ENCODE measurements around the gene NUBP1. TPM values are rescaled to one million over a fixed set of nuclear protein-coding genes. Genes with fewer than 3 reads are reported as not detected.
A peak's percentile ranks its signal among the peaks of the same experiment; 100 is the strongest.
"Not testable (repeated sequence)": the region's sequence is repeated elsewhere in the genome, so short reads cannot be mapped to it uniquely, and the experiment has no call there.

NUBP1 gene
- total and polyA plus RNA-seq, 8 donors = 25.0 to 35.6 (median 28.8) TPM

- intact Hi-C loops (cut with DNase I) = loop anchor here in 1 of 2 donors (10.0 kb wide), 1 partner anchor 149 kb away; no protein-coding TSS in a partner anchor
These were observed 22.1 kb downstream of the NUBP1 start for GRCh38 chr16:10765772-10766171.

GRCh38 chr16:10767127-10767526 is 23.5 kb downstream of the NUBP1 start:
- ATAC-seq = no peak
- intact Hi-C loops (cut with DNase I) = loop anchor here in 1 of 2 donors (10.0 kb wide), 1 partner anchor 148 kb away; no protein-coding TSS in a partner anchor
- peaks cover 0 to 33% of the 10 kb centered on the region in 2 donors for H3K4me1 ChIP-seq

More at GRCh38 chr16:10765772-10766171, 22.1 kb downstream of the NUBP1 start:
- no peak overlapping the region for H3K4me3 ChIP-seq
- H3K36me3 ChIP-seq = peaks cover 0 to 87% of the 10 kb centered on the region in 2 donors
- peaks cover 0 to 27% of the 10 kb centered on the region in 2 donors for H3K4me1 ChIP-seq
- DNase-seq (no peak), ATAC-seq (no peak)
- H3K9me3 ChIP-seq = no peaks in the 10 kb centered on the region
- H3K27me3 ChIP-seq = no peaks in the 10 kb centered on the region
- TF ChIP-seq CTCF (IDR thresholded peaks at IDR 0.05) = no peak
- no peak overlapping the region for H3K27ac ChIP-seq

GRCh38 chr16:10769381-10769780 is 25.7 kb downstream of the NUBP1 start:
- Histone ChIP-seq H3K4me3 (no peak overlapping the region), H3K4me1 (peaks cover 0 to 46% of the 10 kb centered on the region in 2 donors), H3K27ac (no peak overlapping the region), H3K9me3 (no peaks in the 10 kb centered on the region), H3K36me3 (peaks cover 0 to 52% of the 10 kb centered on the region in 2 donors), H3K27me3 (no peaks in the 10 kb centered on the region)
- intact Hi-C loops (cut with DNase I) = loop anchor here in 1 of 2 donors (10.0 kb wide), 1 partner anchor 145 kb away; no protein-coding TSS in a partner anchor
- no peak for ATAC-seq
- TF ChIP-seq CTCF (IDR thresholded peaks at IDR 0.05) = no peak
- no peak for DNase-seq

More at GRCh38 chr16:10767127-10767526, 23.5 kb downstream of the NUBP1 start:
- Histone ChIP-seq H3K36me3 (peaks cover 0 to 73% of the 10 kb centered on the region in 2 donors), H3K9me3 (no peaks in the 10 kb centered on the region), H3K27ac (no peak overlapping the region), H3K27me3 (no peaks in the 10 kb centered on the region), H3K4me3 (no peak overlapping the region)
- no peak for DNase-seq
- TF ChIP-seq CTCF (IDR thresholded peaks at IDR 0.05) = no peak

- intact Hi-C loops (cut with DNase I) = no loop called here
- Histone ChIP-seq H3K4me1 (peaks cover 0 to 46% of the 10 kb centered on the region in 2 donors), H3K4me3 (no peak overlapping the region), H3K36me3 (peaks cover 0 to 40% of the 10 kb centered on the region in 2 donors), H3K27me3 (no peaks in the 10 kb centered on the region), H3K27ac (peak overlapping the region in 1 of 2 donors; percentile 33), H3K9me3 (no peaks in the 10 kb centered on the region)
- peak; percentile 57 for ATAC-seq
- TF ChIP-seq CTCF (IDR thresholded peaks at IDR 0.05) = no peak
- no peak for DNase-seq
These were observed 27.3 kb downstream of the NUBP1 start for GRCh38 chr16:10770907-10771306.

- H3K27ac ChIP-seq = no peak overlapping the region
- intact Hi-C loops (cut with DNase I) = no loop called here
- peaks cover 0 to 21% of the 10 kb centered on the region in 2 donors for H3K4me1 ChIP-seq
- no peak overlapping the region for H3K4me3 ChIP-seq
- no peaks in the 10 kb centered on the region for H3K27me3 ChIP-seq
- TF ChIP-seq CTCF (IDR thresholded peaks at IDR 0.05) = no peak
- H3K9me3 ChIP-seq = no peaks in the 10 kb centered on the region
- no peaks in the 10 kb centered on the region for H3K36me3 ChIP-seq
- no peak for ATAC-seq
- no peak for DNase-seq
These were observed 32.6 kb downstream of the NUBP1 start for GRCh38 chr16:10776280-10776679.

- H3K9me3 ChIP-seq; H3K4me3 ChIP-seq; H3K27me3 ChIP-seq; DNase-seq; H3K36me3 ChIP-seq; intact Hi-C loops (cut with DNase I); ATAC-seq; H3K27ac ChIP-seq: not testable (repeated sequence)
- peaks cover 0 to 15% of the 10 kb centered on the region in 2 donors for H3K4me1 ChIP-seq
These were observed 33.3 kb downstream of the NUBP1 start for GRCh38 chr16:10776923-10777322.

Measured in left lung (tissue), 10 donors.